Measurements from ENCODE around the gene DCLRE1C. TPM values are rescaled to one million over a fixed set of nuclear protein-coding genes. Genes with fewer than 3 reads are reported as not detected.
"Not testable (repeated sequence)": the region's sequence is repeated elsewhere in the genome, so short reads cannot be mapped to it uniquely, and the experiment has no call there.

The DCLRE1C gene
- total and polyA plus RNA-seq, 9 of the 15 experiments (the other 6 are each of a cell fraction or from before 2014, with no cell fraction given): 8.8 to 22.2 (median 13.9) TPM

DNA sequence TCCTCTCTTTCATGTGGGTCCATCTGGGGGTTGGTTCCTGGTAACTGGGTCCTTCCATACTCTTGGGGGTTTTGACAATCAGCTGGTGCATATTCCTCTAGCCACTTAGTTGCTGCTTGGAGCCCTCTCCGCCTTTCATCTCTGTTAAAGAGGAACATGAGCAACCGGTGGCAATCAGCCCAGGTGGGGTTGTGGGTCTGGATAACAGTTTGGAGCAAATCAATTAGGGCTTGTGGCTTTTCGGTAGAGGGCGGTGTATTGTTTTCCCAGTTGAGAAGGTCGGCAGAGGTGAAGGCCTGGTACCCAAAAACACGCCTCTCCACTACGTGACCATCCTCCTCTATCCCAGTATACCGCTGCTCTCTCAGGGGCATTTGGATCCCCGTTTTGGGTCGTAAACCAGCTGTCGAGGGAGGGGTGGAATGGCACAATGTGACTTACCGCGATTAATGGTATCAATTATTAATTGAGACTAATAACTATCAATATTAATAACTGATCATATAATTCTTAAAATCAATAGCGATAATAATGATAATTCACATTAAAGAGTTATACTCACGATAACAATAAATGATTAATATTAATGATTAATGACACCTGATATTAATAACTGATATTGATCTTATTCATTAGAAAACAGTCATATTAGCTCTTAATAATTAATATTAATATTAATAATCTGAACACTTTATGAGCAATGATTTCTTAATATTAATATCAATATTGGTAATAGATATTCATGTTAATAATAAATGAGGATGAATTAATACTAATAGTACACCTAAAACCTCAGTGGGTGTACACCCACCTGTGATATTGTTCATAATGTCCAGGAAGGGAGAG lies 20.5 kb upstream of the DCLRE1C start:
- ATAC-seq; H3K27me3 ChIP-seq (ENCODE audit: control insufficient read depth in 2 of 2, insufficient read depth in 2 of 2, low read length in 2 of 2); BruUV-seq (replicated peaks); CTCF ChIA-PET (ENCODE audit: low intra/inter-chr PET ratio); H3K9ac ChIP-seq (ENCODE audit: insufficient read depth in 1 of 2, low read depth in 2 of 2, low read length in 2 of 2); H3K4me1 ChIP-seq (replicated peaks in 1 of 2; ENCODE audit: control insufficient read depth in 2 of 2, insufficient read depth in 2 of 2, low read length in 2 of 2); H3K4me2 ChIP-seq (ENCODE audit: insufficient read depth, low read length); H4K20me1 ChIP-seq (replicated peaks; ENCODE audit: control insufficient read depth, insufficient read depth, low read length); H2AFZ ChIP-seq (ENCODE audit: low read depth, low read length); H3K4me3 ChIP-seq; H3K36me3 ChIP-seq (ENCODE audit: control insufficient read depth, insufficient read depth, low read length); in situ Hi-C loops (cut with MboI); H3K27ac ChIP-seq (ENCODE audit: extremely low read depth, low read depth, low read length); H3K9me3 ChIP-seq (replicated peaks; ENCODE audit: control insufficient read depth, insufficient read depth, low read depth, low read length); DNase-seq (ENCODE audit: extremely low read depth in 1 of 4, low spot score in 3 of 4); H3K79me2 ChIP-seq (ENCODE audit: control insufficient read depth, insufficient read depth, low read length); H3K9me1 ChIP-seq (ENCODE audit: control insufficient read depth, insufficient read depth, low read length); FAIRE-seq: not testable (repeated sequence)
- TF ChIP-seq SAFB (IDR thresholded peaks at IDR 0.05; ENCODE audit: borderline replicate concordance, low read depth, low read length): peak; percentile 43; the same call in 1 of the 2 replicates
- TF ChIP-seq, protein P1, sequence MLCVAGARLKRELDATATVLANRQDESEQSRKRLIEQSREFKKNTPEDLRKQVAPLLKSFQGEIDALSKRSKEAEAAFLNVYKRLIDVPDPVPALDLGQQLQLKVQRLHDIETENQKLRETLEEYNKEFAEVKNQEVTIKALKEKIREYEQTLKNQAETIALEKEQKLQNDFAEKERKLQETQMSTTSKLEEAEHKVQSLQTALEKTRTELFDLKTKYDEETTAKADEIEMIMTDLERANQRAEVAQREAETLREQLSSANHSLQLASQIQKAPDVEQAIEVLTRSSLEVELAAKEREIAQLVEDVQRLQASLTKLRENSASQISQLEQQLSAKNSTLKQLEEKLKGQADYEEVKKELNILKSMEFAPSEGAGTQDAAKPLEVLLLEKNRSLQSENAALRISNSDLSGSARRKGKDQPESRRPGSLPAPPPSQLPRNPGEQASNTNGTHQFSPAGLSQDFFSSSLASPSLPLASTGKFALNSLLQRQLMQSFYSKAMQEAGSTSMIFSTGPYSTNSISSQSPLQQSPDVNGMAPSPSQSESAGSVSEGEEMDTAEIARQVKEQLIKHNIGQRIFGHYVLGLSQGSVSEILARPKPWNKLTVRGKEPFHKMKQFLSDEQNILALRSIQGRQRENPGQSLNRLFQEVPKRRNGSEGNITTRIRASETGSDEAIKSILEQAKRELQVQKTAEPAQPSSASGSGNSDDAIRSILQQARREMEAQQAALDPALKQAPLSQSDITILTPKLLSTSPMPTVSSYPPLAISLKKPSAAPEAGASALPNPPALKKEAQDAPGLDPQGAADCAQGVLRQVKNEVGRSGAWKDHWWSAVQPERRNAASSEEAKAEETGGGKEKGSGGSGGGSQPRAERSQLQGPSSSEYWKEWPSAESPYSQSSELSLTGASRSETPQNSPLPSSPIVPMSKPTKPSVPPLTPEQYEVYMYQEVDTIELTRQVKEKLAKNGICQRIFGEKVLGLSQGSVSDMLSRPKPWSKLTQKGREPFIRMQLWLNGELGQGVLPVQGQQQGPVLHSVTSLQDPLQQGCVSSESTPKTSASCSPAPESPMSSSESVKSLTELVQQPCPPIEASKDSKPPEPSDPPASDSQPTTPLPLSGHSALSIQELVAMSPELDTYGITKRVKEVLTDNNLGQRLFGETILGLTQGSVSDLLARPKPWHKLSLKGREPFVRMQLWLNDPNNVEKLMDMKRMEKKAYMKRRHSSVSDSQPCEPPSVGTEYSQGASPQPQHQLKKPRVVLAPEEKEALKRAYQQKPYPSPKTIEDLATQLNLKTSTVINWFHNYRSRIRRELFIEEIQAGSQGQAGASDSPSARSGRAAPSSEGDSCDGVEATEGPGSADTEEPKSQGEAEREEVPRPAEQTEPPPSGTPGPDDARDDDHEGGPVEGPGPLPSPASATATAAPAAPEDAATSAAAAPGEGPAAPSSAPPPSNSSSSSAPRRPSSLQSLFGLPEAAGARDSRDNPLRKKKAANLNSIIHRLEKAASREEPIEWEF (CRISPR knock-in tag; IDR thresholded peaks at IDR 0.05): peak; percentile 89
- TF ChIP-seq, protein P2, sequence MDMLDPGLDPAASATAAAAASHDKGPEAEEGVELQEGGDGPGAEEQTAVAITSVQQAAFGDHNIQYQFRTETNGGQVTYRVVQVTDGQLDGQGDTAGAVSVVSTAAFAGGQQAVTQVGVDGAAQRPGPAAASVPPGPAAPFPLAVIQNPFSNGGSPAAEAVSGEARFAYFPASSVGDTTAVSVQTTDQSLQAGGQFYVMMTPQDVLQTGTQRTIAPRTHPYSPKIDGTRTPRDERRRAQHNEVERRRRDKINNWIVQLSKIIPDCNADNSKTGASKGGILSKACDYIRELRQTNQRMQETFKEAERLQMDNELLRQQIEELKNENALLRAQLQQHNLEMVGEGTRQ (CRISPR knock-in tag; IDR thresholded peaks at IDR 0.05): peak; percentile 34
- peak; percentile 94 for TF ChIP-seq DACH1 (IDR thresholded peaks at IDR 0.05; ENCODE audit: partially characterized antibody)
- TF ChIP-seq, protein P3, sequence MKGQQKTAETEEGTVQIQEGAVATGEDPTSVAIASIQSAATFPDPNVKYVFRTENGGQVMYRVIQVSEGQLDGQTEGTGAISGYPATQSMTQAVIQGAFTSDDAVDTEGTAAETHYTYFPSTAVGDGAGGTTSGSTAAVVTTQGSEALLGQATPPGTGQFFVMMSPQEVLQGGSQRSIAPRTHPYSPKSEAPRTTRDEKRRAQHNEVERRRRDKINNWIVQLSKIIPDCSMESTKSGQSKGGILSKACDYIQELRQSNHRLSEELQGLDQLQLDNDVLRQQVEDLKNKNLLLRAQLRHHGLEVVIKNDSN (CRISPR knock-in tag; IDR thresholded peaks at IDR 0.05): peak; percentile 63
- TF ChIP-seq ZNF232 (CRISPR knock-in tag; IDR thresholded peaks at IDR 0.05): peak; percentile 57; the same call in 1 of the 2 replicates
- 0 out of 2 replicates have a peak, but pooled peaks have one; percentile 19 for TF ChIP-seq PRMT5 (CRISPR knock-in tag; IDR thresholded peaks at IDR 0.05)
- TF ChIP-seq, protein P4, sequence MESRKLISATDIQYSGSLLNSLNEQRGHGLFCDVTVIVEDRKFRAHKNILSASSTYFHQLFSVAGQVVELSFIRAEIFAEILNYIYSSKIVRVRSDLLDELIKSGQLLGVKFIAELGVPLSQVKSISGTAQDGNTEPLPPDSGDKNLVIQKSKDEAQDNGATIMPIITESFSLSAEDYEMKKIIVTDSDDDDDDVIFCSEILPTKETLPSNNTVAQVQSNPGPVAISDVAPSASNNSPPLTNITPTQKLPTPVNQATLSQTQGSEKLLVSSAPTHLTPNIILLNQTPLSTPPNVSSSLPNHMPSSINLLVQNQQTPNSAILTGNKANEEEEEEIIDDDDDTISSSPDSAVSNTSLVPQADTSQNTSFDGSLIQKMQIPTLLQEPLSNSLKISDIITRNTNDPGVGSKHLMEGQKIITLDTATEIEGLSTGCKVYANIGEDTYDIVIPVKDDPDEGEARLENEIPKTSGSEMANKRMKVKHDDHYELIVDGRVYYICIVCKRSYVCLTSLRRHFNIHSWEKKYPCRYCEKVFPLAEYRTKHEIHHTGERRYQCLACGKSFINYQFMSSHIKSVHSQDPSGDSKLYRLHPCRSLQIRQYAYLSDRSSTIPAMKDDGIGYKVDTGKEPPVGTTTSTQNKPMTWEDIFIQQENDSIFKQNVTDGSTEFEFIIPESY (CRISPR knock-in tag; IDR thresholded peaks at IDR 0.05): peak; percentile 51; the same call in 1 of the 2 replicates
- 15% methylated on average over 13 of the region's 15 CpGs for WGBS (ENCODE audit: insufficient coverage, low coverage, missing lambda C conversion rate)
- intact Hi-C loops (cut with micrococcal nuclease): loop anchor here (5.0 kb wide), 2 partner anchors 437 to 477 kb away; no protein-coding TSS in a partner anchor
- POLR2A ChIA-PET: interaction anchor here (0.7 kb wide), 1 partner anchor 228 kb away, joined by 3 read pairs; no protein-coding TSS in a partner anchor
